H9 (cell line): ENCODE data around the gene CCDC127. TPM values are rescaled to one million over a fixed set of nuclear protein-coding genes. Genes with fewer than 3 reads are reported as not detected.

Source experiments
- DNase-seq: peaks from one replicate; pipeline ENCODE4 v3.0.0-alpha.2; 2017
- H2AFZ ChIP-seq: one replicate; pipeline ENCODE4 v1.6.1; 2013; ENCODE audit warnings: mild to moderate bottlenecking, low read length, control low read depth, moderate library complexity
- H2AK5ac ChIP-seq: 2 replicates; pipeline ENCODE4 v1.6.1; 2013; ENCODE audit warnings: low read length, control low read depth, mixed read lengths; ENCODE audit not compliant: insufficient read length
- H2BK120ac ChIP-seq: one replicate; pipeline ENCODE4 v1.6.1; 2013; ENCODE audit warnings: low read depth, mild to moderate bottlenecking, low read length, control low read depth, inconsistent platforms; ENCODE audit not compliant: poor library complexity, severe bottlenecking
- H2BK12ac ChIP-seq: 2 replicates; pipeline ENCODE4 v1.6.1; 2013; ENCODE audit warnings: low read length, control low read depth, mixed read lengths, low read depth; ENCODE audit not compliant: insufficient read length
- H2BK15ac ChIP-seq: 2 replicates; pipeline ENCODE4 v1.6.1; 2013; ENCODE audit warnings: low read depth, low read length, control low read depth
- H2BK20ac ChIP-seq: one replicate; pipeline ENCODE4 v1.6.1; 2013; ENCODE audit warnings: low read depth, mild to moderate bottlenecking, low read length, control low read depth, inconsistent platforms; ENCODE audit not compliant: poor library complexity, severe bottlenecking
- H2BK5ac ChIP-seq: 2 replicates; pipeline ENCODE4 v1.6.1; 2013; ENCODE audit warnings: low read length, control low read depth, mixed read lengths; ENCODE audit not compliant: insufficient read length
- H3K14ac ChIP-seq: 2 replicates; pipeline ENCODE4 v1.6.1; 2013; ENCODE audit warnings: low read length, control low read depth; ENCODE audit not compliant: insufficient read depth
- H3K18ac ChIP-seq: 2 replicates; pipeline ENCODE4 v1.6.1; 2013; ENCODE audit warnings: low read depth, mild to moderate bottlenecking, mixed read lengths, low read length, control low read depth; ENCODE audit not compliant: insufficient read length
- H3K23ac ChIP-seq: 2 replicates; pipeline ENCODE4 v1.6.1; 2013; ENCODE audit warnings: low read length, control low read depth, mixed read lengths, low read depth; ENCODE audit not compliant: insufficient read length
- H3K23me2 ChIP-seq: 2 replicates; pipeline ENCODE4 v1.6.1; 2013; ENCODE audit warnings: low read depth, mild to moderate bottlenecking, mixed read lengths, low read length, control low read depth; ENCODE audit not compliant: insufficient read length, poor library complexity, severe bottlenecking
- H3K27ac ChIP-seq: 2 replicates; pipeline ENCODE4 v1.5.1; 2013; ENCODE audit warnings: low read length, control low read depth, mixed read lengths, low read depth; ENCODE audit not compliant: insufficient read length
- H3K27me3 ChIP-seq: 2 replicates; pipeline ENCODE4 v1.6.1; 2013; ENCODE audit warnings: low read length, control low read depth, inconsistent platforms; ENCODE audit not compliant: insufficient read depth
- H3K4ac ChIP-seq: 2 replicates; pipeline ENCODE4 v1.6.1; 2013; ENCODE audit warnings: low read depth, mild to moderate bottlenecking, control low read depth, inconsistent platforms, low read length, moderate library complexity
- H3K4me1 ChIP-seq: 2 replicates; pipeline ENCODE4 v1.6.1; 2013; ENCODE audit warnings: low read length, control low read depth, inconsistent platforms; ENCODE audit not compliant: insufficient read depth
- H3K4me2 ChIP-seq: 2 replicates; pipeline ENCODE4 v1.6.1; 2013; ENCODE audit warnings: low read length, control low read depth, mixed read lengths; ENCODE audit not compliant: insufficient read length, insufficient read depth
- H3K56ac ChIP-seq: 2 replicates; pipeline ENCODE4 v1.6.1; 2013; ENCODE audit warnings: low read depth, mild to moderate bottlenecking, mixed read lengths, low read length, control low read depth; ENCODE audit not compliant: insufficient read length
- H3K79me1 ChIP-seq: 2 replicates; pipeline ENCODE4 v1.6.1; 2013; ENCODE audit warnings: low read depth, mild to moderate bottlenecking, moderate library complexity, low read length, control low read depth, inconsistent platforms; ENCODE audit not compliant: insufficient read depth, poor library complexity, severe bottlenecking
- H3K79me2 ChIP-seq: 2 replicates; pipeline ENCODE4 v1.6.1; 2013; ENCODE audit warnings: low read length, control low read depth, inconsistent platforms; ENCODE audit not compliant: insufficient read depth
- H3K9ac ChIP-seq: 2 replicates; pipeline ENCODE4 v1.6.1; 2013; ENCODE audit warnings: low read length, control low read depth, mixed read lengths; ENCODE audit not compliant: insufficient read length; ENCODE audit errors: extremely low read depth
- H3K9me3 ChIP-seq: one replicate; pipeline ENCODE4 v1.6.1; 2013; ENCODE audit warnings: low read depth, low read length, inconsistent platforms; ENCODE audit not compliant: control insufficient read depth
- H3T11ph ChIP-seq: one replicate; pipeline ENCODE4 v1.6.1; 2013; ENCODE audit warnings: mild to moderate bottlenecking, low read length, control low read depth, inconsistent platforms
- H4K20me1 ChIP-seq: one replicate; pipeline ENCODE4 v1.6.1; 2013; ENCODE audit not compliant: control insufficient read depth, insufficient read length, insufficient read depth
- H4K5ac ChIP-seq: 2 replicates; pipeline ENCODE4 v1.6.1; 2013; ENCODE audit warnings: low read depth, mild to moderate bottlenecking, mixed read lengths, low read length, control low read depth; ENCODE audit not compliant: insufficient read length
- H4K8ac ChIP-seq: replicated peaks from 2 replicates; pipeline ENCODE4 v1.6.1; 2013; ENCODE audit warnings: low read length, control low read depth, mixed read lengths, low read depth; ENCODE audit not compliant: insufficient read length
- H4K91ac ChIP-seq: 2 replicates; pipeline ENCODE4 v1.6.1; 2013; ENCODE audit warnings: low read depth, mild to moderate bottlenecking, moderate library complexity, mixed read lengths, low read length, control low read depth; ENCODE audit not compliant: insufficient read length
- H3K27ac Mint-ChIP-seq, 3 experiments: 2 replicates in 2 of 3; 3 replicates in 1 of 3; pipeline ENCODE4 v1.8.0; 2020 to 2021; ENCODE audit warnings: mixed read lengths in 3 of 3, mild to moderate bottlenecking in 1 of 3, moderate library complexity in 1 of 3
- H3K27me3 Mint-ChIP-seq: 2 replicates; pipeline ENCODE4 v1.8.0; 2021; ENCODE audit warnings: low read depth, mild to moderate bottlenecking, moderate library complexity, mixed read lengths
- H3K36me3 Mint-ChIP-seq, 3 experiments: 2 replicates in 2 of 3; 3 replicates in 1 of 3; pipeline ENCODE4 v1.8.0; 2020 to 2021; ENCODE audit warnings: low read depth in 3 of 3, mixed read lengths in 3 of 3; ENCODE audit not compliant: insufficient read depth in 1 of 3
- H3K4me1 Mint-ChIP-seq, 2 experiments: 2 replicates each; pipeline ENCODE4 v1.8.0; 2020; ENCODE audit warnings: mixed read lengths in 2 of 2
- H3K4me3 Mint-ChIP-seq, 2 experiments: 2 replicates in 1 of 2; 3 replicates in 1 of 2; pipeline ENCODE4 v1.8.0; 2020 to 2021; ENCODE audit warnings: mild to moderate bottlenecking in 2 of 2, mixed read lengths in 2 of 2, moderate library complexity in 1 of 2
- H3K9me3 Mint-ChIP-seq, 2 experiments: 2 replicates in 1 of 2; 3 replicates in 1 of 2; pipeline ENCODE4 v1.8.0; 2020; ENCODE audit warnings: mild to moderate bottlenecking in 2 of 2, mixed read lengths in 2 of 2, moderate library complexity in 1 of 2
- CTCF ChIP-seq: fragments of 200-600 bp; sonication (generic); conservative IDR thresholded peaks from 3 replicates; pipeline ENCODE4 v1.8.0; 2021; ENCODE audit warnings: antibody characterized with exemption, mild to moderate bottlenecking
- WGBS: extraction: QIAGEN DNeasy Blood & Tissue Kit; methylation state at CpG from one replicate; pipeline ENCODE4 v1.1.7; 2013; ENCODE audit warnings: missing lambda C conversion rate, low lambda C conversion rate, mixed read lengths; ENCODE audit not compliant: insufficient read length; ENCODE audit errors: extremely low coverage; 5-methylcytosine and 5-hydroxymethylcytosine counted together
- total RNA-seq: library from RNA; stranded (reverse); gene quantifications from 2 replicates; pipeline ENCODE4 v1.2.1, GENCODE V29; 2021

CCDC127 gene
- total RNA-seq, 1 experiment from 2014 or later, result 9.0 TPM

DNA sequence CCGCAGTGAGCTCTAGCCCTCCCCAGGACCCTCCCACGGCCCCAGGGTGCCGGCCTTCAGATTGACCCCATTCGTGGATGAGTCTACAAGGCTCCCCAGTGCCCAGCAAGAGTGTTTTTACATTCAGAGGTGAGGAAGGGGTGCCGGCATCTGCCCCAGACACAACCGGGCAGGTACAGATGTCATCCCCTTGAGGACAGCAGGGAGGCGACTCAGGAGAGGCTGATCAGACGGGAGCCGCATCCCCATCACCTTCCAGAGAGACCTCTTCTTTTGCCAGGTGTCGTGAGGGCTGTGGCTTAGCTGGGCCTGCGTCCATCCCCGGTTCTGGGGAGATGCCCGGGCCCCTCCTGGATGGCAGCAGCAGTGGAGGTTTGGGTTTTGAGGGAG lies 30.9 kb downstream of the CCDC127 start:
- Histone ChIP-seq H4K91ac (no peak overlapping the region), H2BK15ac (no peak overlapping the region), H3K14ac (no peak overlapping the region), H4K8ac (no peak overlapping the region), H3K79me2 (no peaks in the 10 kb centered on the region), H3K4me2 (no peak overlapping the region), H4K20me1 (no peaks in the 10 kb centered on the region), H3K9me3 (no peaks in the 10 kb centered on the region), H3K23ac (no peak overlapping the region), H2BK20ac (no peak overlapping the region), H3T11ph (no peak overlapping the region), H3K56ac (no peak overlapping the region), H2AFZ (no peak overlapping the region), H4K5ac (no peak overlapping the region), H3K23me2 (no peaks in the 10 kb centered on the region), H2BK12ac (no peak overlapping the region), H3K27ac (no peak overlapping the region), H3K18ac (no peak overlapping the region), H3K4ac (no peak overlapping the region), H3K79me1 (no peaks in the 10 kb centered on the region), H3K9ac (no peak overlapping the region), H2BK120ac (no peak overlapping the region), H3K4me1 (0 out of 2 replicates have a peak, but pooled peaks cover 3% of the 10 kb centered on the region), H2BK5ac (no peak overlapping the region), H3K27me3 (no peaks in the 10 kb centered on the region), H2AK5ac (no peak overlapping the region)
- peaks cover 7 to 24% (median 22%) of the 10 kb centered on the region in 3 experiments; a peak in 6 of 7 replicates for H3K36me3 Mint-ChIP-seq
- DNase-seq, result no peak
- peaks cover 9 to 13% of the 10 kb centered on the region in 2 experiments for H3K4me1 Mint-ChIP-seq
- H3K27ac Mint-ChIP-seq, result no peak overlapping the region
- no CpG with 5 or more reads among the region's 13 CpGs for WGBS
- H3K27me3 Mint-ChIP-seq, result peaks cover 6% of the 10 kb centered on the region
- H3K4me3 Mint-ChIP-seq, result no peak overlapping the region
- no peak for TF ChIP-seq CTCF
- H3K9me3 Mint-ChIP-seq, result no peaks in the 10 kb centered on the region
